Kidney (tissue), 22 donors: ENCODE results near the gene METTL27. TPM values are rescaled to one million over a fixed set of nuclear protein-coding genes. Genes with fewer than 3 reads are reported as not detected.

Source experiments
- DNase-seq, 5 donors: peaks; one replicate each; pipeline ENCODE4 v3.0.0-alpha.2; 2013 to 2020
- FAIRE-seq: peaks from 2 replicates; lab custom pipeline; 2012; peaks lifted over from hg19 to GRCh38; lab: Jason Lieb, UNC
- H3K27ac ChIP-seq, 2 donors: one replicate each; pipeline ENCODE4 v1.7.0; 2013; ENCODE audit warnings: low read depth in 2 of 2, low read length in 2 of 2, inconsistent platforms in 1 of 2
- H3K27me3 ChIP-seq: one replicate; pipeline ENCODE4 v1.7.1; 2013; ENCODE audit warnings: low read length, inconsistent platforms; ENCODE audit not compliant: control insufficient read depth, insufficient read depth
- H3K36me3 ChIP-seq, 3 donors: one replicate each; pipeline versions ENCODE4 v1.7.0 to v1.7.1; 2013; ENCODE audit warnings: low read length in 3 of 3, control low read depth in 1 of 3, inconsistent platforms in 1 of 3; ENCODE audit not compliant: insufficient read depth in 3 of 3, control insufficient read depth in 2 of 3
- H3K4me1 ChIP-seq, 3 donors: one replicate each; pipeline versions ENCODE4 v1.7.0 to v1.7.1; 2013; ENCODE audit warnings: low read length in 3 of 3, inconsistent platforms in 1 of 3, low read depth in 1 of 3; ENCODE audit not compliant: control insufficient read depth in 2 of 3, insufficient read depth in 2 of 3
- H3K4me3 ChIP-seq, 3 donors: one replicate each; pipeline versions ENCODE4 v1.7.0 to v1.8.1; 2013; ENCODE audit warnings: low read length in 3 of 3, control low read depth in 1 of 3, inconsistent platforms in 1 of 3
- H3K9ac ChIP-seq, 3 donors: one replicate each; pipeline versions ENCODE4 v1.7.0 to v1.7.1; 2013; ENCODE audit warnings: low read length in 3 of 3, control low read depth in 1 of 3, inconsistent platforms in 1 of 3
- H3K9me3 ChIP-seq, 3 donors: one replicate each; pipeline versions ENCODE4 v1.7.0 to v1.7.1; 2013; ENCODE audit warnings: low read length in 3 of 3, control low read depth in 1 of 3, inconsistent platforms in 1 of 3; ENCODE audit not compliant: control insufficient read depth in 2 of 3, insufficient read depth in 1 of 3
- CTCF ChIP-seq: IDR thresholded peaks from 3 replicates; pipeline ENCODE4 v1.5.1; 2012; ENCODE audit warnings: mild to moderate bottlenecking, moderate library complexity, borderline replicate concordance; ENCODE audit not compliant: insufficient read depth; ENCODE audit errors: extremely low read depth
- intact Hi-C: fragments of 100-400 bp; cut with DNase I; formaldehyde crosslinking; loops from one replicate; pipeline ENCODE4 v1.11.1; 2022
- long read RNA-seq, 10 donors: library from polyadenylated mRNA in 1 of 10; unstranded in 1 of 10; transcript quantifications; one replicate each; pipeline ENCODE4 v2.0.0 and lab custom pipeline, GENCODE V29; 2021 to 2026
- polyA plus RNA-seq: library from polyadenylated mRNA; stranded (reverse); fragments of 350-450 nt; fragmentation: Illumina TruSeq; extraction: RNeasy Lipid Tissue Mini Kit (QIAGEN cat#74804); gene quantifications from one replicate; pipeline ENCODE4 v1.2.3, GENCODE V29; 2014; ENCODE audit warnings: low read depth, low replicate concordance; ENCODE audit not compliant: insufficient read depth
- total RNA-seq: library from RNA; stranded (reverse); fragmentation: NEBNext Ultra II Directional; extraction: Animal tissue kit (Norgen Biotek cat#: 25700); gene quantifications from one replicate; pipeline ENCODE4 v1.2.1, GENCODE V29; 2021
- donor health status: control.
- donor health status: control.
- donor health status: control.
- donor health status: control.
- donor health status: control.
- donor health status: DM: yes; HTN: yes; CAD: no.
- donor health status: Normal renal cell carcinoma (clear cell type).

Gene METTL27
- total RNA-seq = 19.3 TPM
- 12.9 TPM for polyA plus RNA-seq
- long read RNA-seq, donor 1 = 0 reads
- long read RNA-seq, donor 2, partial matches to known transcripts = 0 of 3 reads
- long read RNA-seq, donor 2, other reads (novel, unspliced or antisense) = 0 of 3 reads
- long read RNA-seq, donor 3, transcript METTL27-201 (6 exons, 941 nt) = major isoform, 5 of 5 reads
- long read RNA-seq, donor 3, partial matches to known transcripts = 0 of 5 reads
- long read RNA-seq, donor 3, other reads (novel, unspliced or antisense) = 0 of 5 reads
- long read RNA-seq, donor 4, partial matches to known transcripts = 0 of 1 reads
- long read RNA-seq, donor 4, other reads (novel, unspliced or antisense) = 0 of 1 reads
- long read RNA-seq, donor 5, partial matches to known transcripts = 0 of 1 reads
- long read RNA-seq, donor 5, other reads (novel, unspliced or antisense) = 0 of 1 reads
- long read RNA-seq, donor 6, transcript METTL27-201 (6 exons, 941 nt) = major isoform, 5 of 5 reads
- long read RNA-seq, donor 6, partial matches to known transcripts = 0 of 5 reads
- long read RNA-seq, donor 6, other reads (novel, unspliced or antisense) = 0 of 5 reads
- long read RNA-seq, donor 7, partial matches to known transcripts = 2 of 9 reads
- long read RNA-seq, donor 7, other reads (novel, unspliced or antisense) = 5 of 9 reads
- long read RNA-seq, donor 8, partial matches to known transcripts = 0 of 3 reads
- long read RNA-seq, donor 8, other reads (novel, unspliced or antisense) = 0 of 3 reads
- long read RNA-seq, donor 9, partial matches to known transcripts = 0 of 3 reads
- long read RNA-seq, donor 9, other reads (novel, unspliced or antisense) = 0 of 3 reads
- long read RNA-seq, donor 10, partial matches to known transcripts = 0 of 4 reads
- long read RNA-seq, donor 10, other reads (novel, unspliced or antisense) = 0 of 4 reads

GRCh38 chr7:73842067-73842976 lies at the start of gene METTL27:
TSS of gene METTL27 (minus strand) at chr7:73842516. CDS start at chr7:73842140, 376 bp downstream.
- Histone ChIP-seq H3K9me3 (no peaks in the 10 kb centered on the region), H3K27ac (peak within 1 kb of the TSS in 1 of 2 donors; percentile 74), H3K27me3 (no peaks in the 10 kb centered on the region), H3K4me1 (peaks cover 0 to 7% (median 0%) of the 10 kb centered on the region in 3 donors), H3K4me3 (peak within 1 kb of the TSS; percentile 80 to 82 (median 81)), H3K9ac (peak within 1 kb of the TSS; percentile 67 to 87 (median 74)), H3K36me3 (no peaks in the 10 kb centered on the region)
- intact Hi-C loops = no loop called here
- FAIRE-seq (no peak), DNase-seq (peak; percentile 97 to 98 (median 98))
- no peak for TF ChIP-seq CTCF

GRCh38 chr7:73891178-73891885 lies 49.0 kb upstream of the METTL27 start:
- peaks cover 0 to 3% (median 0%) of the 10 kb centered on the region in 3 donors for H3K4me1 ChIP-seq
- TF ChIP-seq CTCF = no peak
- peak in 1 of 5 donors; percentile 63 for DNase-seq
- no peaks in the 10 kb centered on the region for H3K27me3 ChIP-seq
- H3K9ac ChIP-seq = no peak overlapping the region
- no peak overlapping the region for H3K27ac ChIP-seq
- H3K36me3 ChIP-seq = no peaks in the 10 kb centered on the region
- intact Hi-C loops = no loop called here
- H3K4me3 ChIP-seq = no peak overlapping the region
- no peak for FAIRE-seq
- H3K9me3 ChIP-seq = peaks cover 0 to 4% (median under 1%) of the 10 kb centered on the region in 3 donors
